ENCODE measurements around the gene GGTA1. TPM values are rescaled to one million over a fixed set of nuclear protein-coding genes. Genes with fewer than 3 reads are reported as not detected.

GGTA1 gene
- total and polyA plus RNA-seq, 9 of the 15 experiments (the other 6 are each of a cell fraction or from before 2014, with no cell fraction given) = 0.04 to 0.15 TPM; not detected in 7

DNA sequence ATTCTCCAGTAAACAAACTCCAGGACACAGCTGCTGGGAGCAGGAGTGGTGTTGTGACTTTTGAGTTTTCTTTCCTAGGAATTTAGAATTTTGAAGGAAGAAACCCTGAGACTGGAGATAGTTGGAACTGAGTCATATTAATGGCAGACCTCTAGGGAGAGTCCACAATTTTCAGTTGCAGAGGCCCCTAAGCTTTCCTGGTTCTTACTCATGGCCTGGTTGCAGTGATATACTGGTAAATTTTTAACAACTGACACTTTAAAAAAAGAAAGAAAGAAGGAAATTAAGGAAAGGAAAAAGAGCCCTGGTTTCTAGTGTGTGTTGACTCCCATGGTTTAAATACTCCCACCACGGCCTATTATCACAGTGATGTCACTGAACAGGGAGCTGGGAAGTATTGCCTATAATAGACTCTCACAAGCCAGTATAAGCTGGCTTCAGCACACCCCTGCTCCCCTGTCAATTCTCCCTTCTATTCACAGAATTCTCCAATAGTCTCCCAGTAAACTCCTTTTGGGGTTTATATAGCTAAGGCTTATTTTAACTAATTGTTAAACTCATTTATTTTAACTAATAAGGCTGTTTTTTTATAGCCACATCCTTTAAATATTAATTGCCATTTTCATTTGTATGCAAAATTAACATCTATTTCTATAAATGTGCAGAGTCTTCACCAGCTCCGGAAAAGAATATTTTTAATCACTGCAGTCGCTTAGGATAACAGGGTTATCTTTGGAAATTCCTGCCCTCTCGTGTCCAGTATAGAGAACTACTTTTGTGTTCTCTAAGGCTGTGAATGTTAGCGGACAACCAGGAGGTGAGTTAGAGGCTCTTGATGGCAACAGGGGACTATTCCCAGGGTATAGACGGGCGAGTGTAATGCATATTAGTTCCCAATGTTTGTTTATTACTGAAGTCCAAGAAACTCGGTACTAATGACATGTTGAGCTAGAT is 59.7 kb downstream of the GGTA1 start (continued):
- TF ChIP-seq RAD21 (CRISPR knock-in tag; conservative IDR thresholded peaks at IDR 0.05 in 1 of 2, IDR thresholded peaks at IDR 0.05 in 1 of 2) (peak; percentile 39 to 45; a peak in 3 of 4 replicates), SPI1 (IDR thresholded peaks at IDR 0.05; ENCODE audit: borderline replicate concordance, low read depth, low read length) (no peak)

DNA sequence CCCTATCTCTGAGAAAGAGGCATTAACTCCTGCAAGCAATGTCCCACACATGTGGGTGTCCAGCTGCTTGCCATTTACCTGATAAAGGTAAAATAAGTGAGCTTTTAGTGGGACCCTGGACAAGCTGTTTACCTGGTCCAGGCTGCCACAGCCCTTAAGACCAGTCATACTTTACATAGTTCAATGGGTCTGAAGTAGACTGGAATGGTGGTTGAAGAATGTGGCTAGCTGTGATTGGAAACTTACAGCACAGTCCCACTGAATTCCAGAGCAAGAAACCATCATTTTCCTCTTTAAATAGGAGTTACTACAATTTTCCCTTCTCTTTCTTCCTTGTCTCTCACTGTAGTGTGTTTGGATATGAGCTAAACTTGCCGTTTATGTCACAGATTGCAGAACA is 60.6 kb downstream of the GGTA1 start:
- H3K9me3 ChIP-seq (replicated peaks; ENCODE audit: control insufficient read depth, insufficient read depth, low read depth, low read length) = no peaks in the 10 kb centered on the region
- H3K79me2 ChIP-seq (ENCODE audit: control insufficient read depth, insufficient read depth, low read length) = no peaks in the 10 kb centered on the region
- ATAC-seq = no peak
- no peak for DNase-seq (ENCODE audit: extremely low read depth in 1 of 4, low spot score in 3 of 4)
- H3K27ac ChIP-seq (ENCODE audit: extremely low read depth, low read depth, low read length) = no peak overlapping the region
- H3K9me1 ChIP-seq (ENCODE audit: control insufficient read depth, insufficient read depth, low read length) = no peaks in the 10 kb centered on the region
- FAIRE-seq = no peak
- CTCF ChIA-PET (ENCODE audit: low intra/inter-chr PET ratio) = no interaction called here
- in situ Hi-C loops (cut with MboI) = no loop called here
- no peak overlapping the region for H3K4me3 ChIP-seq
- intact Hi-C loops (cut with micrococcal nuclease) = no loop called here
- WGBS (ENCODE audit: insufficient coverage, low coverage, missing lambda C conversion rate) = 0% methylated on average over 1 of the region's 1 CpG
- no peaks in the 10 kb centered on the region; a peak in 1 of 5 replicates for H3K4me1 ChIP-seq (replicated peaks in 1 of 2; ENCODE audit: control insufficient read depth in 2 of 2, insufficient read depth in 2 of 2, low read length in 2 of 2)
- H3K27me3 ChIP-seq (ENCODE audit: control insufficient read depth in 2 of 2, insufficient read depth in 2 of 2, low read length in 2 of 2) = no peaks in the 10 kb centered on the region; a peak in 1 of 5 replicates
- no peak for TF ChIP-seq POLR3A (IDR thresholded peaks at IDR 0.05; ENCODE audit: borderline replicate concordance, extremely low read depth, insufficient read depth, insufficient read length)
- no peak for TF ChIP-seq SMARCE1 (IDR thresholded peaks at IDR 0.05)
- no peak for TF ChIP-seq ZNF696 (CRISPR knock-in tag; conservative IDR thresholded peaks at IDR 0.05)
- no peak for TF ChIP-seq KHSRP (IDR thresholded peaks at IDR 0.05)
- no peak for TF ChIP-seq BRCA1 (IDR thresholded peaks at IDR 0.05)
- TF ChIP-seq BRCA1 (CRISPR knock-in tag; IDR thresholded peaks at IDR 0.05) = no peak
- TF ChIP-seq POLR2A (conservative IDR thresholded peaks at IDR 0.05) = no peak
- no peak for TF ChIP-seq TARDBP (IDR thresholded peaks at IDR 0.05)
- TF ChIP-seq, protein P1, sequence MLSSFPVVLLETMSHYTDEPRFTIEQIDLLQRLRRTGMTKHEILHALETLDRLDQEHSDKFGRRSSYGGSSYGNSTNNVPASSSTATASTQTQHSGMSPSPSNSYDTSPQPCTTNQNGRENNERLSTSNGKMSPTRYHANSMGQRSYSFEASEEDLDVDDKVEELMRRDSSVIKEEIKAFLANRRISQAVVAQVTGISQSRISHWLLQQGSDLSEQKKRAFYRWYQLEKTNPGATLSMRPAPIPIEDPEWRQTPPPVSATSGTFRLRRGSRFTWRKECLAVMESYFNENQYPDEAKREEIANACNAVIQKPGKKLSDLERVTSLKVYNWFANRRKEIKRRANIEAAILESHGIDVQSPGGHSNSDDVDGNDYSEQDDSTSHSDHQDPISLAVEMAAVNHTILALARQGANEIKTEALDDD (IDR thresholded peaks at IDR 0.05) = no peak
- TF ChIP-seq PRPF4 (IDR thresholded peaks at IDR 0.05; ENCODE audit: insufficient read depth, low read depth, low read length, poor library complexity, severe bottlenecking) = no peak
- TF ChIP-seq BDP1 (IDR thresholded peaks at IDR 0.05; ENCODE audit: insufficient read depth, insufficient read length) = no peak
- POLR2A ChIA-PET = interaction anchor here (1.2 kb wide), 1 partner anchor 16 kb away, joined by 3 read pairs; no protein-coding TSS in a partner anchor
- no TSS peak for BruUV-seq (replicated peaks)
- H3K36me3 ChIP-seq (ENCODE audit: control insufficient read depth, insufficient read depth, low read length) = no peaks in the 10 kb centered on the region
- no peak overlapping the region for H3K4me2 ChIP-seq (ENCODE audit: insufficient read depth, low read length)
- H3K9ac ChIP-seq (ENCODE audit: insufficient read depth in 1 of 2, low read depth in 2 of 2, low read length in 2 of 2) = no peak overlapping the region
- no peak overlapping the region for H2AFZ ChIP-seq (ENCODE audit: low read depth, low read length)
- H4K20me1 ChIP-seq (replicated peaks; ENCODE audit: control insufficient read depth, insufficient read depth, low read length) = no peaks in the 10 kb centered on the region
